Superior temporal gyrus (tissue), 1 donor: Measurements from ENCODE around the gene DAPK3.

ENCODE experiments used
- DNase-seq: peaks from one replicate; pipeline ENCODE4 v3.0.0-alpha.2; 2016; ENCODE audit errors: extremely low spot score

DAPK3 gene

GRCh38 chr19:3916033-3916432 lies 54.9 kb downstream of the DAPK3 start:
- no peak for DNase-seq

GRCh38 chr19:3914199-3914598 lies 56.7 kb downstream of the DAPK3 start:
- no peak for DNase-seq

- no peak for DNase-seq
These were observed 60.8 kb downstream of the DAPK3 start for GRCh38 chr19:3910105-3910504.
